ENCODE data around the gene TRAF1.

DNA sequence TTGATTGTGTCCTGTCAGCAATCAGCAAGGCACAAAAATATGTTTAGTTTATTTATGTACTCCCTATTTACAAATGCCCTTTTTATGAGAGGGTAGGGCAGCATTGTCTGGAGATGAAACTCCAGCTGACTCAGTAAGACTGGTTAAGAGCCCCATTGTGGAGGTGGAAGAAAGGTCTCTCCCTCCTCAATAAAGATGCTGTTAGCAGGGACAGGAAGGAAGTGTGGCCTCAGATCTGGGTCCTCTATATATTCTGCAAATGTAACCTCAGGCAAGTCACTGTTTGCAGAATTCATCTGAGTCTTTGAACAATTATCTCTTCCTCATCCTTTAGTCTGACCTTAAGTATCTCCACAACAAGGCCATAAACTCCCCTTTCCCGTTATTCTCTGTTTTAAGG lies 48.3 kb upstream of the TRAF1 start:
- TF ChIP-seq CTCF (IDR thresholded peaks at IDR 0.05) = no peak
- TF ChIP-seq POLR2A (IDR thresholded peaks at IDR 0.05) = no peak

Measured in Peyer's patch (tissue), 4 donors.